Right atrium auricular region (tissue), 2 donors: ENCODE measurements around the gene PHOSPHO2. TPM values are rescaled to one million over a fixed set of nuclear protein-coding genes. Genes with fewer than 3 reads are reported as not detected.

Experiments used
- DNase-seq: peaks from one replicate; pipeline ENCODE4 v3.0.0-alpha.2; 2019; ENCODE audit warnings: low spot score
- H3K27ac ChIP-seq, 2 donors: fragments of 200-600 bp; sonication (generic); 1 replicate in 1 of 2; 2 replicates in 1 of 2; pipeline ENCODE4 v1.5.1; 2016 to 2019
- H3K27me3 ChIP-seq, 2 donors: fragments of 200-600 bp; sonication (generic); one replicate each; pipeline versions ENCODE4 v1.5.1 to v1.6.0; 2017 to 2019
- H3K36me3 ChIP-seq: fragments of 200-600 bp; sonication (generic); one replicate; pipeline ENCODE4 v1.5.1; 2016
- H3K4me1 ChIP-seq, 2 donors: fragments of 200-600 bp; sonication (generic); one replicate each; pipeline versions ENCODE4 v1.5.1 to v1.6.0; 2017 to 2019
- H3K4me3 ChIP-seq, 2 donors: fragments of 200-600 bp; sonication (generic); 1 replicate in 1 of 2; 2 replicates in 1 of 2; pipeline ENCODE4 v1.5.1; 2017 to 2019; ENCODE audit warnings: mild to moderate bottlenecking in 1 of 2, moderate library complexity in 1 of 2
- H3K9me3 ChIP-seq, 2 donors: fragments of 200-600 bp; sonication (generic); one replicate each; pipeline ENCODE4 v1.5.1; 2019
- total RNA-seq, 2 donors: library from RNA; depleted of rRNA; stranded (reverse); fragments of >200 nt; gene quantifications; one replicate each; pipeline ENCODE4 v1.1.0, GENCODE V29; 2016
- TF ChIP-seq, protein P1 (sequence below), 2 donors: fragments of 200-600 bp; sonication (generic); IDR thresholded peaks; one replicate each; pipeline ENCODE4 v1.5.1; 2019; ENCODE audit warnings: antibody characterized with exemption in 2 of 2

Gene PHOSPHO2
- total RNA-seq, 2 donors from 2014 or later = 3.4 to 4.8 TPM

DNA sequence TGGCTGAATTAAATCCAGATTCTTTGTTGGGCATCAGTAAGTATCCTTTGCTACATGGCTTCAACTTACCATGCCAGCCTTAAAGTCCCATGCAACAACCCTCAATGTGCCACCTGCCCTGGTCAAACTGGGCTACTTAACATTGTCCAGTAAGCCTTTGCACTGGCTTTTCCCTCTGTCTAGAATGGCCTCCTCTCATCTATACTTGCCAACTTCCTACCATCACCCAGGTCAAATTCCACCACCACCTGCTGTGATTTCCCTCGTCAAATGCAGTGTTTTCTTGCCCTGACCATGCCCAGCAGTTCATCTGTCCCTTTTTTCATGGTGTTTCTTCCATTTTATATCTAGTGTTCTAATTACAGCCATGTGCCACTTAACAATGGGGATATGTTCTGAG, 45.1 kb downstream of the PHOSPHO2 start:
- no peak for DNase-seq
- TF ChIP-seq, protein P1, sequence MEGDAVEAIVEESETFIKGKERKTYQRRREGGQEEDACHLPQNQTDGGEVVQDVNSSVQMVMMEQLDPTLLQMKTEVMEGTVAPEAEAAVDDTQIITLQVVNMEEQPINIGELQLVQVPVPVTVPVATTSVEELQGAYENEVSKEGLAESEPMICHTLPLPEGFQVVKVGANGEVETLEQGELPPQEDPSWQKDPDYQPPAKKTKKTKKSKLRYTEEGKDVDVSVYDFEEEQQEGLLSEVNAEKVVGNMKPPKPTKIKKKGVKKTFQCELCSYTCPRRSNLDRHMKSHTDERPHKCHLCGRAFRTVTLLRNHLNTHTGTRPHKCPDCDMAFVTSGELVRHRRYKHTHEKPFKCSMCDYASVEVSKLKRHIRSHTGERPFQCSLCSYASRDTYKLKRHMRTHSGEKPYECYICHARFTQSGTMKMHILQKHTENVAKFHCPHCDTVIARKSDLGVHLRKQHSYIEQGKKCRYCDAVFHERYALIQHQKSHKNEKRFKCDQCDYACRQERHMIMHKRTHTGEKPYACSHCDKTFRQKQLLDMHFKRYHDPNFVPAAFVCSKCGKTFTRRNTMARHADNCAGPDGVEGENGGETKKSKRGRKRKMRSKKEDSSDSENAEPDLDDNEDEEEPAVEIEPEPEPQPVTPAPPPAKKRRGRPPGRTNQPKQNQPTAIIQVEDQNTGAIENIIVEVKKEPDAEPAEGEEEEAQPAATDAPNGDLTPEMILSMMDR (IDR thresholded peaks at IDR 0.05) = no peak
- peaks cover 5% of the 10 kb centered on the region for H3K36me3 ChIP-seq
- H3K9me3 ChIP-seq = no peaks in the 10 kb centered on the region
- H3K4me3 ChIP-seq = no peak overlapping the region
- H3K4me1 ChIP-seq = peaks cover 0 to 4% of the 10 kb centered on the region in 2 donors
- no peak overlapping the region for H3K27ac ChIP-seq
- H3K27me3 ChIP-seq = no peaks in the 10 kb centered on the region

DNA sequence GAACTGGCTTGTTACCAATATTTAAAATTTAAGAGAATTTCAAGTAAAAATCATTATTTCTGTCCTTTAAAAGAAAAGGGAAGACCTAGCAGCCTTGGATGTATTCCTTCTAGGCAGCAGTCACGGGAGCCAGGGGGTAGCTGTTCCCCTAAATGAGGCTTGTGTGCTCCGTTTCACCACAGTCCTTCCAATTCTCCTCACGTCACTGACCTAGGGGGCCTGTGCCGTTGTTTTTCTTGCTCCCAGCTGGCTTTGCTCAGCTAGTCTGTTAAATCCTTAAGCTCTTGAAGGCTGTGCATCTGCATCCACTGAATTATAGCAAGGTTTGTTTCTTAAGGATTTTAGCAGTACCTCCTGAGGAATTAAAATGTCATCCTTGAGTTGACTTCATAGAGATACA, 49.3 kb downstream of the PHOSPHO2 start:
- H3K36me3 ChIP-seq = peaks cover 7% of the 10 kb centered on the region
- no peak for DNase-seq
- no peaks in the 10 kb centered on the region for H3K4me1 ChIP-seq
- TF ChIP-seq, protein P1 (IDR thresholded peaks at IDR 0.05) = no peak
- no peaks in the 10 kb centered on the region for H3K27me3 ChIP-seq
- H3K4me3 ChIP-seq = no peak overlapping the region
- H3K27ac ChIP-seq = no peak overlapping the region
- no peaks in the 10 kb centered on the region for H3K9me3 ChIP-seq

DNA sequence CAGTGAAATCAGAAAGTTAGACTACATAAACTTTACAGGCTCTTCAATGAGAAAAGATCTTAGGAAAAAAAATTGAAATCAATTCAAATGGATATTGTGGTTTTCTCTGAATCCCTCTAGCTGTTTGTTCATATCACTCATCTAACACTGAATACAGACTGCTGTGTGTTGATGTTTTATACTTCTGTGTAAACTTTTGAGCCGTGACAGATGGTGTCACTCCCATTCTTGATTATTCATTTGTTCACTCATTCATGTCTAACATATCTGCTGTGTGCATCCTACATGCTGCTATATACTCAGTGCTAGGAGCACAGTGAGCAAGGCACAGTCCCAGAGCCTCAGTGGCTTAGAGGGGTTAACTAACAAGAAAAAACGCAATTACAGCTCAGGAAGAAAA, 52.0 kb downstream of the PHOSPHO2 start:
- H3K27me3 ChIP-seq = no peaks in the 10 kb centered on the region
- H3K36me3 ChIP-seq = peaks cover 7% of the 10 kb centered on the region
- no peaks in the 10 kb centered on the region for H3K9me3 ChIP-seq
- DNase-seq = no peak
- no peaks in the 10 kb centered on the region for H3K4me1 ChIP-seq
- H3K4me3 ChIP-seq = no peak overlapping the region
- no peak overlapping the region for H3K27ac ChIP-seq
- TF ChIP-seq, protein P1 (IDR thresholded peaks at IDR 0.05) = no peak

DNA sequence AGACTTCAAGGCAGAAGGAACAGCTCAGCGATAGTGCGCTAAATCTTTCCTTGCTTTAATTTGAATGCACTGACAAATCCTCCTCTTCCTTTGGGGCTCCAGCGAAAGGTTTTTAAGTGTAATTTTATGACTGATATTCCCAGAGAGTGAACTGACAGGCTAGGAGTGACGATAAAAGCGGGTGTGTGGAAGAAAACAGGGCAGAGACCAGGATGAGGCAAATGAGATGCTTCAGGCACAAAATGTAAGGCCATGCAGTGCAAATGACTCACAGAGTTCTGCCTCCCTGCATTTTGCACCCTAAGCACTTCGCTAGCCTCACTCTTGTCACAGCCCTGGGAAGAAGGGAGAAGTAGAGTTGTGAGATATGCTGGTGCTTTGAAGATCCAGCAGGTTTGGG, 54.0 kb downstream of the PHOSPHO2 start:
- H3K36me3 ChIP-seq = peaks cover 7% of the 10 kb centered on the region

More for the DNA sequence above, 54.0 kb downstream of the PHOSPHO2 start:
- no peaks in the 10 kb centered on the region for H3K9me3 ChIP-seq
- TF ChIP-seq, protein P1 (IDR thresholded peaks at IDR 0.05) = no peak
- H3K4me3 ChIP-seq = no peak overlapping the region
- H3K27me3 ChIP-seq = no peaks in the 10 kb centered on the region
- H3K27ac ChIP-seq = no peak overlapping the region
- no peaks in the 10 kb centered on the region for H3K4me1 ChIP-seq
- no peak for DNase-seq

Other genes starting within 250 kb of the PHOSPHO2 start
- gene BBS5, start 215.0 kb upstream of the PHOSPHO2 start, total RNA-seq = 1 to 10 TPM; 4.2 to 7.0 TPM
- gene KLHL41, start 184.8 kb upstream of the PHOSPHO2 start, total RNA-seq = 100 to 1,000 TPM in 1 of 2 donors, 10 to 100 TPM in 1; 44.0 to 122 TPM
- 10 to 100 TPM; 22.6 to 26.7 TPM for gene FASTKD1, start 120.6 kb upstream of the PHOSPHO2 start, total RNA-seq
- gene PPIG, start 110.1 kb upstream of the PHOSPHO2 start, total RNA-seq = 10 to 100 TPM; 23.5 to 28.4 TPM
- not detected for gene CFAP210, start 64 bp upstream of the PHOSPHO2 start, total RNA-seq
- 10 to 100 TPM; 13.8 to 16.7 TPM for gene KLHL23, start 39.4 kb downstream of the PHOSPHO2 start, total RNA-seq
- 10 to 100 TPM; 52.3 to 56.7 TPM for gene SSB, start 104.4 kb downstream of the PHOSPHO2 start, total RNA-seq
- gene METTL5, start 130.4 kb downstream of the PHOSPHO2 start, total RNA-seq = 10 to 100 TPM; 47.8 to 49.0 TPM
- 10 to 100 TPM; 56.5 to 93.6 TPM for gene UBR3, start 133.0 kb downstream of the PHOSPHO2 start, total RNA-seq